Measurements from ENCODE around the gene PCP4.

PCP4 gene

GRCh38 chr21:39927304-39927886 lies 60.2 kb downstream of the PCP4 start:
- H3K4me3 ChIP-seq (replicated peaks; ENCODE audit: low read depth, low read length) = no peak overlapping the region
- no peak for DNase-seq (ENCODE audit: extremely low read depth, low read depth)
- no peak for TF ChIP-seq CTCF (IDR thresholded peaks at IDR 0.05; ENCODE audit: low read depth, low read length, missing control alignments)

- no peak overlapping the region for H3K4me3 ChIP-seq (replicated peaks; ENCODE audit: low read depth, low read length)
- DNase-seq (ENCODE audit: extremely low read depth, low read depth) = no peak
- TF ChIP-seq CTCF (IDR thresholded peaks at IDR 0.05; ENCODE audit: low read depth, low read length, missing control alignments) = no peak
Measured at GRCh38 chr21:39932335-39932734, 65.1 kb downstream of the PCP4 start.

- TF ChIP-seq CTCF (IDR thresholded peaks at IDR 0.05; ENCODE audit: low read depth, low read length, missing control alignments) = no peak
- no peak for DNase-seq (ENCODE audit: extremely low read depth, low read depth)
- H3K4me3 ChIP-seq (replicated peaks; ENCODE audit: low read depth, low read length) = no peak overlapping the region
Measured at GRCh38 chr21:39934895-39935294, 67.7 kb downstream of the PCP4 start.

GRCh38 chr21:39935716-39936115 lies 68.5 kb downstream of the PCP4 start:
- TF ChIP-seq CTCF (IDR thresholded peaks at IDR 0.05; ENCODE audit: low read depth, low read length, missing control alignments) = no peak
- no peak for DNase-seq (ENCODE audit: extremely low read depth, low read depth)
- H3K4me3 ChIP-seq (replicated peaks; ENCODE audit: low read depth, low read length) = no peak overlapping the region

GRCh38 chr21:39938086-39938625 lies 70.9 kb downstream of the PCP4 start:
- TF ChIP-seq CTCF (IDR thresholded peaks at IDR 0.05; ENCODE audit: low read depth, low read length, missing control alignments) = no peak
- H3K4me3 ChIP-seq (replicated peaks; ENCODE audit: low read depth, low read length) = no peak overlapping the region
- no peak for DNase-seq (ENCODE audit: extremely low read depth, low read depth)

GRCh38 chr21:39946199-39946598 lies 79.0 kb downstream of the PCP4 start:
- no peak for TF ChIP-seq CTCF (IDR thresholded peaks at IDR 0.05; ENCODE audit: low read depth, low read length, missing control alignments)
- DNase-seq (ENCODE audit: extremely low read depth, low read depth) = no peak
- H3K4me3 ChIP-seq (replicated peaks; ENCODE audit: low read depth, low read length) = no peak overlapping the region

- no peak overlapping the region for H3K4me3 ChIP-seq (replicated peaks; ENCODE audit: low read depth, low read length)
- no peak for TF ChIP-seq CTCF (IDR thresholded peaks at IDR 0.05; ENCODE audit: low read depth, low read length, missing control alignments)
- DNase-seq (ENCODE audit: extremely low read depth, low read depth) = no peak
Measured at GRCh38 chr21:39947031-39947430, 79.8 kb downstream of the PCP4 start.
